Articular chondrocyte of knee joint (primary cell): ENCODE data around the gene SYT8. TPM values are rescaled to one million over a fixed set of nuclear protein-coding genes. Genes with fewer than 3 reads are reported as not detected.

Source experiments
- small RNA-seq: library from RNA; depleted of rRNA; stranded (forward); fragments of <200 nt; gene quantifications from one replicate; pipeline ENCODE3, GENCODE V24; 2012
- total RNA-seq: library from RNA; depleted of rRNA; stranded (reverse); fragments of >200 nt; gene quantifications from 2 replicates; pipeline ENCODE4 v1.2.3, GENCODE V29; 2012

Gene SYT8
- not detected in 2 replicates for total RNA-seq

DNA sequence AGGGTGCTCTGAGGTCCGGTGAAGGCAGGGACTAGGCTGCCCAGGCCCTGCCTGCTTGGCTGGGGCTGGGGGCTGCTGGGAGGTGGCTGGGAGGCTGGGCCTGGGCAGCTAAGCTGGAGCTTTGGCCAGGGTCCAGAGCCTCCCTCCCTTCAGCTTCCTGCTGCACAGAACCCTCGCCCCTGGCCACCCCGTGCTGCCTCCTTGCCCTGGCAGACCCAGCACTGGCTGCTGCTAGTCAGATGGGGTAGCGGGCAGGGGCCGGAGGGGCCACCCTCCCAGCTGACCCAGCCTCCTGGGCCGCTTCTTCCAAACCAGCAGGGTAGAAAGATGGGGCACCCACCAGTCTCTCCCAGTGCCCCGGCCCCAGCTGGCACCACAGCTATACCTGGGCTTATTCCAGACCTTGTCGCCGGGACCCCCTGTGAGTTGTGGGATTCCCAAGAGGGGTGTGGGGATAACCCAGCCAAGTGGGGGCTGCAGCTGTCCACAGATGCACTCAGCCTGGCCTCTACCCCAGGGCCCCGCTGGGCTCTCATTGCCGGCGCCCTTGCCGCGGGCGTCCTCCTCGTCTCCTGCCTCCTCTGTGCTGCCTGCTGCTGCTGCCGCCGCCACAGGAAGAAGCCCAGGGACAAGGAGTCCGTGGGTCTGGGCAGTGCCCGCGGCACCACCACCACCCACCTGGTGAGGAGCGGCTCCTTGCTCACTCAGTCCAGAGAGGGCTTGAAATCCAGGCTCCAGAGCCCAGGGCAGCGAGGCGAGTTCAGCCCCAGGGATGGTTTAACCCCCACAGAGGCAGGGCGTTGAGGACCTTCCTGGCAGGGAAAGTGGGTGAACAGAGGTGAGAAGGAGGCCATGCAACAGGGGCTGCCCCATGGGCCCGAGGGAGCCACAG, at the start of gene SYT8:
Gene SYT8, plus strand, starts transcription at position 212 of the 892 bp plus-strand sequence. Its CDS starts 116 bp downstream, at position 328.

DNA sequence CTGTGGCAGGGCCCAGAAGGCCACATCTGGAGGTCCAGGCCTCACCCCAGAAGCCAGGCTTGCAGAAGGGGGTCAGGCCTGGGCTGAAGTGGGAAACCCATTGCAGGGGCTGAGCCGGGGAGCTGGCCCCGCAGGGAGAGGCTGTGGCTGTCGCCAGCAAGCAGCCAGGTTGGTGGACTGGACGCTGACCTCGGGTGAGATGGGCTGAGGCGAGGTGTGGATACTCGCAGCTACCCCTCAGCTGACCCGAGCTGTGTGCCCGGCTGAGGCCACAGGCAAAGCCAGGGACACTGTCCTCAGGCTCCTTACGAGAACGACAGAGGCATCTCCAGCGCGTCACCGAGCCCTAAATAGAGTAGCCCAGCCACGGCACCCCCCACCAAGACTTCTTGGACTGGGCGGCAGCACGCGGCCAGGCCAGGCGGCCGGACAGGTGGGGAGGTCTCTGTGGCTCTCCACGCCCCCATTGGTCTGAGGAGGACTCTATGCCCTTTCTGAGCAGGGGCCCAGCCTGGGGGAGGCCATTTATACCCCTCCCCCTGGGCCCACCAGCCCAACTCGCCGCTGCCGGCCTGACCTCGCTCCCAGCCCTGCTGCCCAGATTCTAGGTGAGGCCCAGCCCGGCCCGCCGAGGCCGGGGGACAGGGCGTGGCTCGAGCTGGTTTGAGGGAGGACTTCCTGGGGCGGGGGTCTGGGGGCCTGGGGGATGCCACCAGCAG, 3.8 kb downstream of the SYT8 start, which contains the start of gene TNNI2:
Gene TNNI2, plus strand, starts transcription at position 556 of the 719 bp plus-strand sequence. CDS start 716 bp downstream, outside the sequence.

DNA sequence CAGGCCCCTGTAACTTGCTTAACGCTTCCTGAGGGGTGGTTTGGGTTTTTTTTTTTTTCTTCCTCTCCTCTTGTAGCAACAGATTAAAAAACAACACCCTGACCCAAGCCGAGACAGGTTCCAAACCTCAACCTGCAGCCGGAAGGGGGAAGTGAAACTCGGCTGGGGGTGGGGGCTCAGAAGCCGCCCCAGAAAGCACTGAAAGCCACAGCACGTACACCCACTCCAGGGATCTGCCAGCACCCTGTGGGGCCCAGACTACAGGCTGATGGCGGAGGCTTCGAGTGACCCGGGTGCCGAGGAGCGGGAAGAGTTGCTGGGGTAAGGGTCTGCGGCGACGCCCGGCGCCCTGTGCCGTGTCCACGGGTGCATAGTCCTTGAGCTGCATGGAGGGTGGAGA, 18.1 kb downstream of the SYT8 start, which contains the start of gene LSP1:
Gene LSP1, plus strand, starts transcription at position 208 of the 400 bp plus-strand sequence. Its CDS starts 61 bp downstream, at position 269.

Small RNAs within 50 kb of the gene (small RNA-seq; reads per million reads assigned to genes)
- gene AC051649.1 (not detected), gene MIR4298 (not detected)

Other genes starting within 250 kb of the SYT8 start
- not detected in 2 replicates for gene KRTAP5-1, start 249.7 kb upstream of the SYT8 start, total RNA-seq
- not detected in 2 replicates for gene KRTAP5-2, start 236.7 kb upstream of the SYT8 start, total RNA-seq
- not detected in 2 replicates for gene KRTAP5-3, start 226.5 kb upstream of the SYT8 start, total RNA-seq
- not detected in 2 replicates for gene KRTAP5-4, start 212.9 kb upstream of the SYT8 start, total RNA-seq
- not detected in 2 replicates for gene KRTAP5-5, start 205.2 kb upstream of the SYT8 start, total RNA-seq
- not detected in 2 replicates for gene KRTAP5-6, start 137.8 kb upstream of the SYT8 start, total RNA-seq
- 5.5 and 9.5 TPM in 2 replicates for gene IFITM10, start 84.4 kb upstream of the SYT8 start, total RNA-seq
- 222 and 262 TPM in 2 replicates for gene CTSD, start 71.1 kb upstream of the SYT8 start, total RNA-seq
- gene TNNI2, start 4.0 kb downstream of the SYT8 start, total RNA-seq, result not detected in 2 replicates
- 84.1 and 94.5 TPM in 2 replicates for gene LSP1, start 18.1 kb downstream of the SYT8 start, total RNA-seq
- under 0.01 TPM in 1 of 2 replicates, not detected in the other for gene PRR33, start 56.9 kb downstream of the SYT8 start, total RNA-seq
- gene TNNT3, start 84.7 kb downstream of the SYT8 start, total RNA-seq, result 0.43 TPM in 1 of 2 replicates, not detected in the other
- gene MRPL23, start 112.3 kb downstream of the SYT8 start, total RNA-seq, result 106 and 109 TPM in 2 replicates
- gene H19, start 162.9 kb downstream of the SYT8 start, total RNA-seq, result 29.9 and 77.0 TPM in 2 replicates